ENCODE measurements around the gene L3MBTL4. TPM values are rescaled to one million over a fixed set of nuclear protein-coding genes. Genes with fewer than 3 reads are reported as not detected.
A peak's percentile ranks its signal among the peaks of the same experiment; 100 is the strongest.

The L3MBTL4 gene
- total RNA-seq, 1 donor from 2014 or later, result 10.9 TPM

DNA sequence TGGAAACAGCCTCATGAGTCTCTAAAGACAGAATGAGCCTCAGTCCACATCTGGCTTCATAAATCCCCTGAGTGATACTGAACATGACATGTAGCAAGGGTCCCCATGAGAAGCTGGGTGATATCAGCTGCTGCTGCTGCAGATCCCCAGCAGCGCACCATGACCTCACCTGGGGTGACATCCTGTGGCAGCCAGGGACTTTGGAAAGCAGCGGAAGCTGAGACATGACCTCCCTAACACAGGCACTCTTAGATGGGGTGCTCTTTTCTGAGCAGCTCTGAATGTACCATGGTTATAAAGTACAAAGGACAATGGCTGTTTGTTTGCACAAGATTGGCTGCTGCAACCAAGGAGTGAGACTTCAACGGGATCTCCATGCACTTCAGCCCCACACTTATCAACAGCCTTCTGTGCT is 444.7 kb downstream of the L3MBTL4 start:
- ATAC-seq, result peak; percentile 60
- no peak for DNase-seq (ENCODE audit: low spot score)

DNA sequence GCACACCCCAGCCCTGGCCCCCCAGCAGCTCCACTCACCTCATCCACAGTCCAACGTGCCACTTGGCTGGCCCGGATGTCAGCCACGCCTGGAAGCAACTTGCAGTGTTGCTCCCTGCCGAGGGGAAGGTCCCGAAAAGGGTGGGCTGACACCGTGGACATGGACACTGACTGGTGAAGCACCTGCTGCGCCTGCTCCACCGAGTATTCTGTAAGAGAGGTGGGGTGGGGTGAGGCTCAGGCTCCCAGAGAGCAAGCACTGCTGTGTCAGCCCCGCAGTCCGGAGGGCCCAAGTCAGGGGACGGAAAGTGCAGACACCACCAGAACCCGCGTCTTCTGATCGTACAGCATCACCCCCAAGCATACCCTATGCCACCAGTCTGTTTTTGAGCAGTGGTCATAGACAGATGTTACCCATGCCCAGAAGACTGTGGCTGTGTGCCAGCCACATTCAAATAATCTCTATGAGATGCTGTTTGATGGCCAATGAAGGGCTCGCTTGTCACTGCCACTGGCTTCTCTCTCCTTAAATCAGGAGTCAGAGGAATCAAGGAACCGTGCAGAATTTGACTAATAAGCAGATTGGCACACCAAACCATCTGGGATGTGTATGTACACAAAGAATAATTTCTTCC is 445.2 kb downstream of the L3MBTL4 start:
- ATAC-seq (no peak), DNase-seq (ENCODE audit: low spot score) (no peak)

DNA sequence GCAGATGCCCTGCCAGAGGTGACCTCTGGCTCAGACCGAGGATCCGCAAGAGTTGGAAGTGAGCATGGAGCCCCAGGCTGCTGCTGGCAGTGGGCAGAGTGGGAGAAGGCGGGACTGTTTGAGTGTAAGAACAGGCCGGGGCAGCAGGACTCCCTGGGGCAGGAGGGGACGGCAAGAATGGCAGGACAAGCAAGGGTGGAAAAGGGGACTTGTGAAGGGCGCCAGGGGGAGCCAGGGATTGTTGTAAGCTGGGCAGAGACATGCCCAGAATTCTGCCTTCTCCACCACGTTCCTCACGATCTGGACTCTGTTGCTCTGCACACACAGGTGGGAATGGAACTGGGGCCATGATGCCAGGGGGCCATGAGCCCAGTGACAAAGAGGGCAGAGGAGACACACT is 447.0 kb downstream of the L3MBTL4 start:
- no peak for DNase-seq (ENCODE audit: low spot score)
- ATAC-seq, result no peak

DNA sequence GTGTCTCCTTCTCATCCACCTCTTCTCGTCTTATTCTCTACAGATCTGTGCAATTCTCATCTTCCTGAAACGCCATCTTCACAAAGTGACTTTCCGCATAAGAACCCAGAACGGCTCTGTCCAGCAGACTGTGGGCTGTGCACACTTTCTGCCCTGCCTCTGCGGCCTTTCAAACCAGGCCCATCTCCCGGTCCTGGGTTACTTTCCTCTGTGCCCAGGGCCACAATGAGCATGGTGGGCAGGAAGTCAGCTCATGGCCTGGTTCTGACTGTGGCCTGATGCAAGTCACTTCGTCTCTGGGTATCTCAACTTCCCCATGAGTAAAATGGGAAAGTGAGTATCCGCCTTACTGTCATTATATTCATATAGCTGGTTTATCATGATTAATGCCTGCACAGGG is 447.7 kb downstream of the L3MBTL4 start:
- no peak for ATAC-seq

DNA sequence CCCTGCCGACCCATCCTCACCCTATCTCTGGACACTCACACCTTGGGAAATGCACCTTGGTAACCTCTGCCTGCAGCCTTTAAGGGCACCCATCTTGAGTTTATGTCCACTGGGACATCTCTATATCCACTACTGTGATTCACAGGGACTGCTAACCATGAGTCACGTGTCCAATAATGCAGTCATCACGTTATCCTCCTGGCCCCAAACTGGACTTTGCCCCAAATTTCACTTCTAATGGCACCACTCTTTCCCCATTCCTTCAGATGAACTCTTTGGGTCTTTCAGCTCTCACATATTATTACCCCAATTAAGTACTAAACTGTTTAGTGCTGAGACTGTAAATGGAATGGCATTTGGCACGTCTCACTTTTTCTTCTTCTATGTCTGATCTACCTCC is 448.2 kb downstream of the L3MBTL4 start:
- ATAC-seq, result no peak
- DNase-seq (ENCODE audit: low spot score), result no peak

More for the DNA sequence above, 447.7 kb downstream of the L3MBTL4 start:
- DNase-seq (ENCODE audit: low spot score), result no peak

DNA sequence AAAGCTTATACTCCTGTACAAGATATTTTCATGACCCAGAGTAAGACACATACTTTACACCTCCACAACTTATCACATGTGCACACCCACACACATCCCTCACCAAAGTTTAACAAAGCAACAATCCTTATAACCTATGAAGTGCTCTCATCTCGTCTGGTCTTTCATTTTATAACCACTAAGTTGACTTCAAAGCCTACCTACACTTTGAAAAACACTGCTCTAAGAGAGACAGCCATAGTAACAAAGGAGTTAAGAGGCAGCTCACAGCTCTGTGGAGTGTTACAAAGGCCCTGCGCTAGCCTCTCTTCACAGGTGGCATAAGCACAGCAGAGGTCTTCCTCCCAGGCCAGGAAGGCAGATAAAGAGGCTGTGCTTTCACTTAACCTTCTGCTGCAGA is 449.7 kb downstream of the L3MBTL4 start:
- ATAC-seq (no peak), DNase-seq (ENCODE audit: low spot score) (no peak)

DNA sequence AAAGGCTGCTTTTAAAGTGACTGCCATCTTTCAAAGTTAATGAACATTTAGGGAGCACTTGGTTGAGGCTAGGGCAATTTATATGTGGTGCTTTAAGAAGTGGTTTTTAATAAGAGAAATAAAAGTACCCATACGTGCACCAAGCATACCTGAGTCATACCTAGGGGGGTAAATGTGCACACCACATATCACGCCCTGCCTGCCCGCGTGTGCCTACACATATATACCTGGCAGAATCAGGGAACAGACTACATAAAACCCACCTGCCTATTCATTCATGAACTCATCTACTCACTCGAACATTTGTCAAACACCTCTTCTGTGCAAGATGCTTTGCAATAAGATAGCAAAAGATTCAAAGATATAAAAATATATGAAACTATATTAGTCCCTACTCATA is 450.1 kb downstream of the L3MBTL4 start:
- ATAC-seq, result no peak
- no peak for DNase-seq (ENCODE audit: low spot score)

DNA sequence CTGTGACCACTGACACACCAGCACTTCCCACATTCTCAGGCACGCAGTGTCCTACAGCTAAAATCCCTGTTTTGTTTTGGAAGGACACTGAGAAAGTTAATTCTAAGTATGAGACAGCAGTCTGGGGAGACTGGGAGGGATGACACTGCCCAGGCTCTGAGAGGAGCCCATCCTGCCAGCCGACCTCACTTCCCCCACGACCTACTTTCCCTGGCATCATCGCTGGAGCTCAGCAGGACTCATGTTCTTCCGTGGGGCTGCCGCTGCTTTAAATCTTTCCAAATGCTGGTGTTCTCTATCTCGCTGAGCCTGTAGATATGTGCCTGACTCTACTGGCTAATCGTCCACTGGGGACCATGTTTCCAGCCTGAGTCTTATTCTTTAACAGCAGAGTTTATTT is 450.6 kb downstream of the L3MBTL4 start:
- DNase-seq (ENCODE audit: low spot score) (no peak), ATAC-seq (no peak)

DNA sequence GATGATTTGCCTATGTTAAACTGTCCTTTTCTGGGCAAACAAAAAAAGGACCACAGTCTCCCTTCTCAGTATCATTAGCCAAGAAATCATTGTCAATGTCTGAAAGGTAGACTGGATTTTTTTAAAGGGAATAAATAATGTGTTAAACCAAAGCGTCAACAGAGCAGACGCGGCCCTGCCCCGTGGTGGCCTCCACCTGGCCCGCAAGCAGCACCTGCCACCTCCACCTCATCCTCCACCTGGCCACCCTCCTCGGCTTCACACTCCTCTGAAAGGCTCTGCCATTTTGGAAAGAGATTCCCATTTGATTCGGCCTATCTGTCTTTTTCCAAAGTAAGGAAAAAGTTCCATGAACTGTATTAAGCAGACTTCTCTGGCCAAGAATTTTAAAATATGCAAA is 451.4 kb downstream of the L3MBTL4 start:
- no peak for DNase-seq (ENCODE audit: low spot score)
- ATAC-seq, result no peak

DNA sequence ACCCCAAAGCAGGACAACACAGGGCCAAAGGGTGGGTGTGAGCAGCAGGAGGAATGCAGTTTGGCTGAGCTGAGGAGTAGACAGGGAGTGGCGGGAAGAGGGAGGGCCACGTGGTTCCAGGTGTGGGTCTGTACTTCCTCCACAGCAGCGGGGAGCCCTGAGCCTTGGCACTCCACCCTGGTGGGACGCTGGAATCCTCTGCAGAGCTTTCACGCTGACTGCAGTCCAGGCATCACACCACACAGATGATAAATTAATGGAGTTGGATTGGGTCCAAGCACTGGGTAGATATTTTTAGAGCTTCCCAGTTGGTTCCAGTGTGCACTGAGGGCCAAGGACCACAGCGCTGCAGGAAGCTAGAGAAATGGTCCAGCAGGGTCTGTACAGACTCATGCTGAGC is 452.3 kb downstream of the L3MBTL4 start:
- peak; percentile 34 for ATAC-seq
- no peak for DNase-seq (ENCODE audit: low spot score)

DNA sequence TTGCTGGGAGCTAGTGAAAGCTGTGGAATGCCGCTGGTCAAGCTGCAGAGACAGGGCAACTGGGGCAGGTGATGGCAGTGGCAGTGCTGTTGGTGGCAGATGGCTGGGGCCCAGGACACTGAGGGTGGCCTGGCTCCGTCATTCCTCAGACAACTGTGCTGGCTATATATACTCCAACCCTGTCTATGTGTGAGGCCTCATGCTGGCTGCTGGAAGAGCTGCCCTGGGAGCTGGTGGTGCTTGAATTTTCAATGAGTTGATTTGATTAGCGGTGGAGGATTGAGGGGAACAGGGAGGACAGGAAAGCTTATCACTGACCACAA is 452.9 kb downstream of the L3MBTL4 start:
- no peak for ATAC-seq
- no peak for DNase-seq (ENCODE audit: low spot score)

DNA sequence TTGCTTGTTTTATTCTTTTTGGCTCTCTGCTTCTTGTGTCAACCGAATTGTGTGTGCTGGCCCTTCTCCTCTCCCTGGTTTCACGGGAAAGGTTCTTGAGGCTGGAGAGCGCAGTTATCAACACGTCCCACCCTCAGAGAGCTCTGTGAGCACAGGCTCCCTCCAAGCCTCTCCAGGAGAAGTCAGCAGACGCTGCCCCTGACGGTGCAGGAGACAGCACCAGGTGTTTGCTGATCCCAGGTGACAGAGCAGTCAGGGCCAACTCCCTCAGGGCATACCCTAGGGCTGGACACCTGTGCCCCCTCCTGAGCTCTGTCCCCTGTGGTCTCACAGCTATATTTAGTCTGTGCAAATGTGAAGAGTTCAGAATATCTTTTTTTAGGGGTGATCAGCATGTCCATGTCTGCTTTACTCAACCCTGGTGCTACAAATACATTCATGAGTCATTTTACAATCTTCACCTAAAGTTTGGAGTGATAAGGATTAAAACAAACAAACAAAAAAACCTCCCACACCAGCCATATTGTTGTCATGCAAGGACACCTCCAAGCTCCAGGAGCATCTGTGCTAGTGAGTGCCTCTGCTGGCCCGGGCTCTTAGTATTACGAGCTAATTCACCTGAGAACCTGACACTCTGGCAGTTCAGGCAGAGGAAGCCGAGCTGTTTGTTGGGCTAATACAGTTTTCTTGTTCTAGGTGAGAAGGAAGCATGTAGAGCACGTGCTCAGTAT is 453.4 kb downstream of the L3MBTL4 start:
- ATAC-seq, result no peak
- no peak for DNase-seq (ENCODE audit: low spot score)

DNA sequence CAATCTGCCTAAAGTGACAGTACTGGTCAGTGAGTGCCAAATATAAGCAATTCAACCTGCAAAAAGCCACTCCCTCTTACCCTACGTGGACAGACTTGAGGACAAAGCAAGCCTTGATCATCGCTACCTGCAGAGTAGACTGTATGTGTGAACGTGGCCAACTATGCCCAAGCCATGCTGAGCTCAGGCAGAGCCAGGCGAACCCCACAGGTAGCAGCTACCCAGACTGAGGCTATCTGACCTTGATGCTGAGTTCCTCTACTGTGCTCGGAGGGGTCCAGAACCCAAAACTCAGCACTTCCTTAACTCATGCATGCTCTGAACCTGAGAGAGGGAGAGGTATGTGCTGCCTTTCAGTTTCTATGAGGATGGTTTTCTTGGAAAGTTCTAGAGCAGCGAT is 455.9 kb downstream of the L3MBTL4 start:
- DNase-seq (ENCODE audit: low spot score) (no peak), ATAC-seq (no peak)

DNA sequence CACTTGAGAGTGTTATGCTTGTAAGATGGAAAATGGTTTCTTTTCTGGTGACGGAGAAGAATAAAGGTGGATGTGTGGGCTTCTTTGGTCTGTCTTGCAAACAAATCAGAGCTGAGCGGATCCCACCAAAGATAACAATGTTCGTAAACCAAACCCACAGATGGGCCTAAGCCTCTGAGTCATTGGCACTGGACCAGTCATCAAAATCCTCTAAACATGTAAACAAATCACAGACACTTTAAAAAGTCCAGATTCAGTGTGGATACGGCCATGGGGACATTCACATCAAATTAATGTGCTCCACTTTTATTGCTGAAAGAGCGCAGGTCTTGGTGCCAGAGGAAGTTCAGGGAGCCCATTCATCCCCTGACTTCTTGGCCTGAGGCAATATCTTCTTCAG is 458.9 kb downstream of the L3MBTL4 start:
- DNase-seq (ENCODE audit: low spot score) (no peak), ATAC-seq (no peak)

DNA sequence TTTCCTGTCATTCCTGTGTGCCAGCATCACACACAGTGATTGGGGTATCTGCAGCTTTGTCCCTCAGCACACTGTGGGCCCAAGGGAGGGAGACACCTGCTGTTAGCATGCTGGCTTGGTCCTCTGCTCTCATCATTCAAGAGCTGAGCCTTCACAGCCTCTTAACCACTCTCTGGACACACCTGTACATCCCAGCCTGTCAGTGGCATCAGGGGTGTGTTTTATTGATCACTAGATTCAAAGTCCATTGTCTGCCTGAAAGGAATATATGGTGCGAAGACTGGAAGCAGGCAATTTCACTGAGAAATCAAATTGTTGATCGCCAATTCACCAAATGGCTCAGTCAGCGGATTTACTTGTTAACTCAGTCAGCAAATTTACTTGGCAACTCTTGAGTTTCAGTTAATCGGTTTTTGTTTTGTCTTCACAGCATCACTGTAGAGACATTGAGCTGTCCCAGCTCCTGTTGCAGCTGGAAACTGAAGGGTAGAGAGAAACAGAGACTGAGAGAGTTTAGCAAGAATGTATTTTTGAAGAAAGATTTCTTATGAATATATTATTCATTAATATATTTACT is 463.1 kb downstream of the L3MBTL4 start:
- no peak for DNase-seq (ENCODE audit: low spot score)
- peak; percentile 77 for ATAC-seq

DNA sequence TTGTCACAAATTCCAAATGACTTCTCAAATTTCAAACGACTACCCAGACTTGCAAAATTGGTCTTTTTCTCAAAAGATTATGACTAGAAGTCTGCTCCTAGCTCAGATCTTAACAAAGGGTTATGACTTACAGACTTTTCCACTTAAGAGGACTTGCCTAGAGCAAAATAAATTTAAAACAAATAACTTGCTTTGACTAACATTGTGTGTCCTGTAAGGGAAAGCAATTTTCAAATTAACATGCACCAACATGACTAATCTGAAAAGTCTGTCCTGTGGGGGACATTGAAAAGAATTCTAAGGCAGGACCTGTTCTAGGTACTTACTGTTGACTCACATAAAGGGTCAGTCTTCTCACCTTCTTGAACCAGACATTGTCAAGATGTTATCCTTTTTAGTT is 465.9 kb downstream of the L3MBTL4 start:
- no peak for DNase-seq (ENCODE audit: low spot score)
- ATAC-seq, result no peak

DNA sequence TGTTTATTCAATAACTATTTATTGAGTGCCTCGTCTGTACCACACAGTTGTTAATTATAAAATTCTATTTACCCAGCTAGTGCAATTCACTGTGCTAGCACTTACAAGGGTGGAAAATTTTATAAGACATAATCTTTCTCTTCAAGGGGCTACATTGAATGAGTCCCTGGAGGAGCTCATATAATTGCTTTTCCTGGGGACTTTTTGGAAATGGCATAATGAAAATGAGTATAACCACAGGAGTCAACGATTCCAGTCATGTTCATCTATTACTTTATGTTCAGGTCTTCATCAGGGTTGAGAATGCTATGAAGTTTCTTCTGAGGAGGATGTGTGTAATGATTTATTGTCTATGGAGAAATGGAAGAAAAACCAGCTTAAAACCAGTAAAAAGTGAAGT is 466.5 kb downstream of the L3MBTL4 start:
- DNase-seq (ENCODE audit: low spot score) (no peak), ATAC-seq (no peak)

DNA sequence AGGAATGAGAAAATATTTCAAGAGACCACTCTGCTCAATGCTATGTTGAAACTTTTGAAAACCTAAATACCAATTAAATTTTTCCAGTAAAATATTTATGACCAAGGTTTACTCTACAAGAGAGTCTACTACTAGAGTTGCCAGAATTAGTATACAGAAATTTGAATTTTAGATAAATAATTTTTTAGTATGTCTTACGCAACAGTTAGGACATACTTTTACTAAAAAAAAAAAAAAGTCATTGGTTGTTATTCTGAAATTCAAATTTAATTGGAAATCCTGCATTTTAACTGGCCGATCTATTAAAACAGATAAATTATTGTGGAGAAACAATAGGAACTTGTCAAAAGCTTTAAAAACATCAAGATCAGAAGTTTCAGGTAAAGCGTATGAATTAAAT is 470.3 kb downstream of the L3MBTL4 start:
- ATAC-seq, result no peak

DNA sequence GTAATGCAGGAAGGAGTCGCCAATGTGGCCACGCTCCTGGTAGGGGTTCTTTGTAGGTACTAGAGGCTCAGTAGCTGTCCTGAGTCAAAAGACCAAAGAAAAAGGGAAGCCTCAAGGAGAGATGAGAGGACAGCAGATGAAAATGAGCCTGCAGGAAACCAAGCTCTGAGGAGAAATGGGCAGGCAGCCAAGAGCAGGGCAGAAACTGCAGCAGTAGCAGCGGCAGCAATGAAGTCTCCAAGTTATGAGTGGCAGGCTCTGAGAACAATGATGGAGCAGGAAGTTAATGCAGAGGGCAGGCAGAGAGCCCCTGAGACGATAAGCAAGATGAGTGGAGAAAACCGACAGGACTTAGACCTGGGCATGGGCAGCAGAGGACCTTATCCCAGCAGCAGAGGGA is 471.2 kb downstream of the L3MBTL4 start:
- no peak for DNase-seq (ENCODE audit: low spot score)
- no peak for ATAC-seq

More for the DNA sequence above, 470.3 kb downstream of the L3MBTL4 start:
- DNase-seq (ENCODE audit: low spot score), result no peak

DNA sequence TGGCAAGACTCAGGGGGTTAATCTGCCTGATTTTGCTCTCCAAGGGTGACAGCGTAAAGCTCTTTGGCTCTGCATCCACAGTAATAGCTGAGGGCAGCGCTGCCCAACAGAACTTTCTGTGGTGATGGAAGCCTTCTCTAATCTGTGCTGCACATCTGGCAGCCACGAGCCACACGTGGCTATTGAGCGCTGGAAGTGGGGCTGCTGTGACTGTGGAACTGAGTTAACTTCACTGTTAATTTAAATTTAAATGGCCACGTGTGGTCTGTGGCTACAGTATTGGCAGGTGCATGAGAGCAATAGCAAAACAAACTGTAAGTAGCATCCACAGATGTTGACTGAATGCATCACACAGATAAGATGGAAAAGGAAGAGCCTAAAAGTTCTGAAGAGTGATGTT is 472.1 kb downstream of the L3MBTL4 start:
- DNase-seq (ENCODE audit: low spot score), result no peak
- no peak for ATAC-seq

DNA sequence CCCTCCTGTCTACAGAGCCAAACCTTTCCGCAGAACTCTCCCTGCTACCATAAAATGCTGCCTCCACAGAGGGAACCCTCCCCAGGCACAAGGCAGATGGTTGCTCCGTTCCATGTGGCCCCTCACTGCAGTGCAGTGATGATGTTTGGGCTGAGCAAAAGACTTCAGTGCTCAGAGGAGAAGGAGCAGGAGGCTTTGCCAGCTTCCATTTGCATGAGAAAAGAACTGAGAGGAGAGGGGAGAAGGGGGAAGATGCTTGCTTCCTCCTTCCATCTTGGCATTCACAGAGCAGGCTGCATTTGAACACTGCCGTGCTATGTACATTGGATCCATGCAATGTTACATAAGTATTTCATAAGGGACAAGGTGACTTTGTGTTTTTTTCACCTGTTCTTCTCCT is 472.8 kb downstream of the L3MBTL4 start:
- ATAC-seq, result no peak
- no peak for DNase-seq (ENCODE audit: low spot score)

DNA sequence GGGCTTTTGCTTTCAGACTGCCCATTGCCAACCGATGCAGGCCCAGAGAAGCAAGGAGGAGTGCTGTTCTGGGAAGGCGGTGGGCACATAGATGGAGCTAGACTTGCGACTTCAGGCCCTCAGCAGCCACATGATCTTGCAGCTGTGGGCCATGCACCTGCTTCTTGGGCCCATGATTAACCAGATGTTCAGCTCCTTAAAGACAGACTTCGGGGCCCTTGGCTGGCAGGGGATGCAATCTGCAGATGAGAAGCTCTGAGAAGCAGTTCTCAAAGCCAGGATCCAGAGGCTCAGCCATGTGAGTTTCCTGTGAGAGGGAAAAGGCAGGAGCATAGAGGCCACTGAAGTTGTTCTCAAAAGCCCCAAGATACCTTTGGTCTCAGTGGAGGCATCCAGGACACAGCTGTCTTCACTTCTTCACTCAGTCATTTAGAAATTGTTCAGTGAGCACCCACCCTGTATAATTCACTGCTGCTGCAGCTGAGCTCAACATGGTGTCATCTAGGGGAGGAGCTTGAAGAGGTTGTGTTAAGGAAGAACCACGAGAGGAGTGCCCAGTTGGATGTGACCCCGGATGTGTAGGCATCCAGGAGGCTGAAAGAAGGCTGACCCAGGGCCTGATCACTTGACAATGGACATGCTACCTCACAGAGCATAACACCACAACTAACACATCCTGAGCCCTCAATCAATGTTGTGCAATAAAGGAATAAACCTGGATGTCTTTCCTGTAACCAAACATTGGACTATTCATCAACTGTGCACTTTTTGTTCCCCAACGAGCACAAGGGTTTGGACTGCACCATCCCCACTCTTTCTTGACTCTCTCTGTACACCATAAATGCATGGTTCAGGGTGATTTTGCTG is 474.7 kb downstream of the L3MBTL4 start:
- ATAC-seq, result no peak

More for the DNA sequence above, 474.7 kb downstream of the L3MBTL4 start:
- no peak for DNase-seq (ENCODE audit: low spot score)

Measured in left lobe of liver (tissue), 2 donors.